Stimulated activated CD4-positive, alpha-beta T cell treated with anti-CD3 and anti-CD28 coated beads, TNF-alpha, amount 100 ng/mL, for 4 hours (primary cell): ENCODE data around the gene TSPAN14.
"Not testable (repeated sequence)": the region's sequence is repeated elsewhere in the genome, so short reads cannot be mapped to it uniquely, and the experiment has no call there.

Experiments
- DNase-seq, 3 experiments: peaks; one replicate each; pipeline ENCODE4 v3.0.0-alpha.2; 2020; ENCODE audit warnings: low read depth in 3 of 3

TSPAN14 gene, protein sequence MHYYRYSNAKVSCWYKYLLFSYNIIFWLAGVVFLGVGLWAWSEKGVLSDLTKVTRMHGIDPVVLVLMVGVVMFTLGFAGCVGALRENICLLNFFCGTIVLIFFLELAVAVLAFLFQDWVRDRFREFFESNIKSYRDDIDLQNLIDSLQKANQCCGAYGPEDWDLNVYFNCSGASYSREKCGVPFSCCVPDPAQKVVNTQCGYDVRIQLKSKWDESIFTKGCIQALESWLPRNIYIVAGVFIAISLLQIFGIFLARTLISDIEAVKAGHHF

DNA sequence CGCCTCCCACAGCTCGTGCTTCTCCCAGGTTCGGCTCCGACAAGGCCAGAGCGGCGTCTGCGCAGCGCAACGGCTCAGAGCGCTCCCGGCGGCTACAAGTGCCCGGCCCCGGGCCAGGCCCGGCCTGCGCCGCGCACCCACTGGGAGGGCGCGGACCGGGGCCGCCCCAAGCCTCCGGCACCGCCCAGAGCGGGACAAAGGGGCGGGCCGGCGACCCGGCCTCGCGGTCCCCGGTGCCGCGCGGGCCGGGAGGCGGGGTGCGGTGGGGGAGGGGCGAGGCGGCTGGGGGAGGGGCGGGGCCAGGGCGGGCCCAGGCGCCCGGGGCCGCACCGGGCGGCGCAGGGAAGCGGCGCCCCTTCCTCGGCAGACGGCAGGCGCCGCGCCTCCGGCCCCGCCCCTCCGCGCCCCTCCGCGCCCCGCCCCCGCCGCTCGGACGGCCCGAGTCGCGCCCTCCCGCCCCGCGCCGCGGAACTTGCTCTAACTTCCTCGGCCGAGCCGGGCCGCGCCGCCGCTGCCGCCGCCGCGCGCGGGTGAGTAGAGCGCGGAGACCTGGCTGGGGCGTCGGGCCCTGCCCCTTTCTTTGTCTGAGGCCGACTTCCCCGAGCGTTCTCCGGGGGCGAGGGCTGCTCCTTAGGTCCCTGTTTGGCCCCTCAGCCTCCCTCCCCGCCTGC is at the start of gene TSPAN14:
Gene TSPAN14, plus strand, starts transcription at position 469 of the 671 bp plus-strand sequence. CDS start 34,924 bp downstream, outside the sequence.
- DNase-seq = peak; percentile 49 to 63 (median 49)

DNA sequence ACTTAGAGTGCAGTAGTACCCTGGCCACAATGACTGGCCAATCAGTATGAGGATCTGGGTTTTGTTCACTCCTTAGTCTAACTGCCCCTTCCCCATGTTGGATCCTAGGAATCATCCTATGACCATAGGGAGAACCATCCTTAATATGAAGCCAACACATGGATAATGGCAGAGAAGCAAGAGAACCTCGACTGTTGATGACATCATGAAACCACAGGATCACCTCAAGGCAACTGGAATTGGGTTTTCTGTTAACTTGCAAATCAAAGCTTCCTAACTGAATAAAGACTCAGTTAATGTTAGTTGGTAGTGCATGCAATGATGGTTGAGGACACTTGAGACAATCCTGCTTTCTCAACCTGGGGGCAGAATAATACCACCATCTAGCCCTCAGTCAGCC is 49.1 kb upstream of the TSPAN14 start:
- no peak for DNase-seq

DNA sequence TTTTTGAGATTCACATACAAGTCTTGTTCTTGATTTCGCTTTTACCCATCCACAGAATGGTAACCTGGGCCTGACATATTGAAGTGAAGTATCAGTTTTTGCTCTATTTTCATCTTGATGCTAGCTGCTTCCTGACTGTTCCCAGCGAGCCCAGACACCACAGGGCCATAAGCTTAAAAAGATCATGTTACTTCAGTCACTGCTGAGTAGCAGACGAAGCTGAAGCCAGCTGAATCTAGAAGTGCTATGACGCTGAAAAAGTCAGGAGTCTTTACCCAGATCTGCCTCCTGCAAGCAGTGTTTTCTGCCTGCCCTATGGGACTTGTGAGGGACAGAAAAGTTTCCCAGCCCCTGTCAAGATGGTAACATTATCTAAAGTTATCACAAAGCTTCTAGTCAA is 48.5 kb upstream of the TSPAN14 start:
- DNase-seq = no peak

DNA sequence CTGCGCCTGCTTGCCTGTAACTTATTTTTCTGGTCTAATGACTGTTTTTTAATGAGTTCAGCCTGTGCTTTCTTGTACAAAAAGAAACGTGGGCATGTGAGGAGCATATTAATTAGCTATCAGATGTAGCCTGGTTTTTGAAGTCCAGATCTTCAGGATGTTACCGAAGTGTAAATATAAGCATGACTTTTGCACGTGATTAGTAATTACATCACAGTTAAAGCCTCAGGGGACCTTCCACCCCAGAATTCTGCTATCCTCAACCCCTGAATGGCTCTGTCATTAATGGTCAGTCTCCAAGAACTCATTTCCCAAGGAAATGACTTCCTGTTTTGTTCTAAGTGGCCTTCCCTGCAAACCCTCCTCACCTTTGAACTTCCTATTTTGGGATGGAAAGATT is 47.9 kb upstream of the TSPAN14 start:
- no peak for DNase-seq

DNA sequence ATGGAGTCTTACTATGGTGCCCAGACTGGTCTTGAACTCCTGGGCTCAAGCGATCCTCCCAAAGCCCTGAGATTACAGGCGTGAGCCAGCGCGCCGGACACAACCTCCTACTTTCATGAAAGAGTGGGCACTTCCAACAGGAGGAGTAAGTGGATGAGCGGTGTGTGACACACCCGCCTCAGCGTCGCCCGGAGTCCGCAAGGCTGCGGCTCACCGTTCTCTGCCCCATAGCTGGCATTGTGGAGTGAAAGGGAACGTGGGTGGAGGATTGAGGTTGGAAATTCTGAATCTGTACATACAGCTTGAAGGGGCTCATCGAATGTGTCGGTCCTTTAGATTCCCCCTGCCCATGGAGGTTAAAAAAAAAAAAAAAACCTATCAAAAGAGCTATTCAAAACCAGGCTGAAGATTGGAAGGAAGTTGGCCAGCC is 46.3 kb upstream of the TSPAN14 start:
- peak; percentile 25 to 48 (median 35) for DNase-seq

DNA sequence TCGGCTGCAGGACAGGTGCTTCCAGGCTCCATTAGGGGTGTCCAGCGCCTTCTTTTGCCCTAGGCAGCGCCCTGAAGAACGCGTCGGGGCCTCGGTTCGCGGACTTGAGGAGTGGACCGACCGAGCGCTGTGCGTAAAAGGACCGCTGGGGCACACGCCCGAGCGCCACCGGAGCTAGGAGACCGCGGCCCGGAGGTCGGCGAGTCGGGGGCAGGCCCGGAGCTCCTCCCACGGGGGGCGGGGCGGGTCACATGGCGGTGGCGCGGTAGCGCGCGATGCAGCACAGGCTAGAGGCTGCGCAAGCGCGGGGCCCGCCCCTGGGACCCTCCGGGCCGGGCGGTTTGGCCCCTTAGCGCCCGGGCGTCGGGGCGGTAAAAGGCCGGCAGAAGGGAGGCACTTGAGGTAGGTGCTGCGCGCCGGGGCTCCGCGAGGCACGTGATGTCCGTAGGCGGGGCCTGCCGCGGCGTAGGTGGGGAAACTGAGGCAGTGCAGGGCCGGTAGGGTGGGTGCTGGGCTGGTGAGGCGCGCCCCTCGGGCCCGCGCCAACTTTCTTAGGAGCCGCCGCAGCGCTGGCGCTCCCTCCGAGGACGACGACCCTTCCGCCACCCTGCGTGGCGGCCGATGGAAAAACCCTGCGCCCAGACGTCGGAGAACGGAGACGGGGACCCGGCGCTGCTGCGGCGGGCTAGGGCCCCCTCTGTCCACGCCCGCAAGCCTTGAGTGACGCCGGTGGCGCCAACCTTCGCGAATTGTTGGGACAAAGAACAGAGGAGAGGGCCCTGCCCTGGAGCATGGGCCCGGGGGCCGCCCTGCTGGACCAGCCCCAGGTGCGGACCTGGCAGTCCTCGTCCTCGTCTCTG is 45.6 kb upstream of the TSPAN14 start, which contains the start of gene PRXL2A:
Gene PRXL2A, plus strand, starts transcription at position 310 of the 860 bp plus-strand sequence. CDS start 11,917 bp downstream, outside the sequence.
- DNase-seq = peak; percentile 56 to 73 (median 61)

DNA sequence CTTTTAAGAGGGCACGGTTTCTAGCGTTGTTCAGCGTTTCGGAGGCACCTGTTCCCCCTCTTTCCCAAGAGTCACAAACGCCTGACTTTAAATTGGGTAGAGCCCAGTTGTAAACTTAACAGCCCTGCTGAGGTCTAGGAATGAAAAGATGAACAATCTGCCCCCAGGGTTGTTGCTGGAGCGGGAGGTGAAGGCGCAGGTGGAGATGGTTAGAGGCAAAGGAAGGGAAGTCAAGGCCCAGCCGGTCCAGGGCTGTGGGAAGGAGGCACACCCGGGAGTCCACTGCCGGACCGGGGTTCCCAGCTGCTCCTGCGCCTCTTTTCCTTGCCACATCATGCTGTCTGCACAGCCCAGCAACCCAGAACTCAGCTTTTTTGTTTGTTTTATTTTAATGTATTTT is 45.0 kb upstream of the TSPAN14 start:
- no peak for DNase-seq

DNA sequence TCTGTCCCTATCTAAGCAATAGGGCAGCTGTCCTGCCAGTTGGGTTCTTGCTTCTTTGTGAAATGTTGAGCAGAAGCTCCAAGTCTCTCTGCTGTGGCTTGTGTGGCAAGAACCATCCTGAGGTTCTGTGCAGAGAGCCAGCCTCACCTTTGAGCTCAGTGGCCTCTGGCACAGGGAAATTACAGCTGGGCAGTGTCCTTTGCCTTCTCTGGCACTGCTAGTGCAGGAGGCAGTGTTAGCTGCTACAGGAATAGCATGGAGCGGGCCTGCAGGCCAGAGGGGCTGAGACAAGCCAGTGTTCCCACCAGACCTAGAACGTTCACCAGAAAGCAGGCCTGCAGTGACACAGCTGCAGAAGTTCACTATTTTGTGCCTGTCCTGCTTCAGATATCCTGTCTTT is 44.0 kb upstream of the TSPAN14 start:
- DNase-seq = no peak

DNA sequence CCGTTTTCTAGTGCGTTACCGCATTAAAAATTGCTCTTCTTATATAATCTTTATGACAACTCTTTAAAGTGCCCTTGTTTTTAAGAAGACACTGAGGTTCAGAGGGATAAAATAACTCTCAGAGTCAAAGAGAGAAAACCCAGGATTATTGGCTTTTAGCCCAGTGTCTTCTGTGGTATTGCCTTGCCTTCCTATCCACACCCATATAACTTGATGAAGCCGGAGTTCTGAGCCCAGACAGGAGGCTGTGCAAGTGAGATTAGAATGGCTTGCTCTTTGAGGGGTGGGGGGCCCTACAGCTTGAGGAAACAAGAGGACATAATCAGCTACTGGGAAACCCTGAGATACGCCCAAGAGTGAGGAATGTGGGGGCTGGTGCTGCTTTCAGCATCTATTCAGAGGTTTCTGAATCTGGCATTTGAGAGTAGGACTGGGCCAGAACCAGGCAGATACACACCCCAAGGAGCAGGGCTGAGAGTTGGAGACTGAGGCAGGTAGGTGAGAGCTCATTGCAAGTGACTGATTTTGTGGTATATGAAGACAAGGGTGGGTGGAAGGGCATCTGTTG is 43.4 kb upstream of the TSPAN14 start:
- no peak for DNase-seq

DNA sequence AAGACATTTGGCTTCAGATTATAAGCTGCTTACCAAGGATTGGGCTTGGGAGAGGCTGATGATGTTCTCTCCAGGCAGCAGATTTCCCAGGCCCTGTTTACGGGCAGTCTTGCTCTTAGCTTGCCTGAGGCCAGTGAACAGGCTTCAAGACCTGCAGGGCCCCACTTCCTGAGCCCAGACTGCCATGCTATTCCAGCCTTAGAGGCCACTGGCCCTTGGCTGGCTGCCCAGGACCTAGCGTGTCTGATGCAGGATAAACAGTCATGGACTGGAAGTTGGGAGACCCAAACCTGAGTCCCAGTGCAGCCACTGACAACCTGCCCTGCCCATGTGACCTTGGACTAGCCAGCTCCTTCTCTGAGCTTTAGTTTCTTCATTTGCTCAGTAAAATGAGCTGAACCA is 42.8 kb upstream of the TSPAN14 start:
- DNase-seq = no peak

GRCh38 chr10:80411681-80412220 is 42.4 kb upstream of the TSPAN14 start:
- DNase-seq = no peak

- DNase-seq = no peak
Measured at GRCh38 chr10:80412486-80412885, 41.6 kb upstream of the TSPAN14 start.

DNA sequence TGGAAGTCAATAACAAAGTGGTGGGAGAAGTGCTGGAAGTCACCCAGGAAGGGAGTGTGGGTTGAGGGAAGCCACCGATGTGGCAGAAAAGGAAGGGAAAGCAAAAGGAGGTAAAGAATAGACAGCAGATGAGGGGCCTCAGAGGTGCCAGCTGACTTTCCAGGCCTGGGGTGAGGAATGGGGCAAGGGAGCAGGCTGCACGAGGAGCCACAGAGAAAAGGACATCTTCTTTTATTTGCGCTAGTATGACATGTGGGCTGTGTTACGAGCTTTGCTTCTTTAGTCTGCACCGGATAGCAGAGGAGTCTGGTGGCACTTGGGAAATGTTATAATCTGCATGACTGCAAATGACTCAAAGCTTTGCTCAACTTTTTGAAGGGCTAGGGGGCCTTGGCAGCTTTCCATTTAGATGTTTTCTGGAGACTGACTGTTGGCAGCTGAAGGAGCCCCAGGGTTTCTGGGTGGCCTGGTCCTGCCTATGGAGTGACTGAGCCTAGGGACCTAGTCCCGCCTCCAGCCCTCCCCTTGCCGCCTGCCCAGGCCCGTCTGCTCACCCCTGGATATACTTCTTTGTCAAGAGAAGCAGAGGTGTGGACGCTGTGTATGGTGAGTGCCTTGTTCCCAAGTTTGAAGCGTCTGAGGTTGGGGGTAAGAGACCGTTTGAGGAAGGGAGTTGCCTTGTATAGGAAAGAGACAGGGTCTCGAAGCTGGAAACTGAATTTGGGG is 40.7 kb upstream of the TSPAN14 start:
- DNase-seq = no peak

DNA sequence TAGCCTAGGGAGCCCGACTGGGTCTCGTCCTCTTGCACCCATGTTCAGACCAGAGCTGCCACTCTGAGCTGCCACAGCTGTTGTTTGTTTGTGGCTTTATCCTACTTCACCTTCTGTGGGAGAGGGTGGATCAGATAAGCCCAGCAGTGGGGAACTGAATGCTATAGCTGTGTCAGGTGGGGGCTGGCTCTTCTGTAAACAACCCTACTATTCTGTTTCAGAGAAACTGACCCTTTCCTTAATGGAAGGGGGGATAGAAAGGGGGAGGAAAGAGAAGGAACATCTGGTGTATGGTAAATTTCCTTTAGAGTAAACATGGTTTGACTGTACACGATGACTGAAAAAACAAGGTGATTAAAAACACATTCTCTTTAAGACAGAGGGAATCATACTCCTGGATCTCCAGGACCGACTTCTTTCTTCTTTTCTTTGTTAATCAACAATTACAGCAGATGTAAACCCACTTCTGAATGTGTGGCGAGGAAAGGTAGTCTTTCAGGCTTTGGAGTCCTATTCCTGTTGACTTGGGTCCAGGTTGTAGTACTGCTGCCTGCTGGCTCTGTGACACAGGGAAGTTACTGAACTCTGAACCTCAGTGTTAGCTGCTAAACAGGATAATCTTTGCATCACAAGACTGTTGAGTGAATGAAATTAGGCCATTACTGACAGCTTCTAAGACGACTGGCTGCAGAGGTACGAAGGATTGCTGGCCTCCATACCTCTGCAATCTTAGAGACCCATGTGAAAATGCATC is 39.8 kb upstream of the TSPAN14 start:
- DNase-seq = no peak

DNA sequence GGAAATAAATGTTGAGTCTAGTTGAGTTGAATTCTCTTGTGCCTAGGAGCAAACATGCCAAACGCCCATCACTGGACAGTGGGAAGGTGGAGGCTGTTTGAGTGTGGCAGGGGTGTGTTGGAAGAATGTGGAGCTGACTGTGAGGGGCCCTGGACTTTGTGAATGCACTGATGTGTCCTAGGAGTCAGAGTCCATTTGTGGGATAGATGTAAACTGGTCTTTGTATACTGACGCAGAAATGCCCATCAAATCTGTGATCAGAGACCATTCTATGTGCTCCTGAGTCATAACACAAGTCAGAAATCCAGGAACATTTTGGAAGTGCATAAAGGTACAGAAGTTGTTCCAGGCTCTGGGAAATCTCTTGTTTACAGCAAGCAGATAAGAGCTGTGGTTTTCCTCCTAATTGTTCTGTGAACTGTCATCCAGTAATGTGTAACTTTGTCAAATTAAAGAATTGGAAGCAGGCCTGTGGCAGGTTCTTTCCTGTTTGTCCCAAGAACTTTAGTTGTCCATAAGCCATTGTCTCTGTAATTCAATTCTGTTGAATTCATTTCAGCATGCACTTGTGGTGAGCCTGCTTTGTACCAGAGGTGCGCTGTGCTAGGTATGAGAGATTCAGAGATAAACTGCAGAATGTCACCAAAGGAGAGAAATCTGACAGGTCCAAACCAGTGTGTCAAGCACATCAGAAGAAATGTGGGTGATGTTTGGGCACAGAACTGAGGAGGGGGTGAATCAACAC is 38.2 kb upstream of the TSPAN14 start:
- DNase-seq = no peak

GRCh38 chr10:80416479-80417098 is 37.5 kb upstream of the TSPAN14 start:
- no peak for DNase-seq

- DNase-seq = not testable (repeated sequence)
Measured at GRCh38 chr10:80417256-80417655, 36.9 kb upstream of the TSPAN14 start.

DNA sequence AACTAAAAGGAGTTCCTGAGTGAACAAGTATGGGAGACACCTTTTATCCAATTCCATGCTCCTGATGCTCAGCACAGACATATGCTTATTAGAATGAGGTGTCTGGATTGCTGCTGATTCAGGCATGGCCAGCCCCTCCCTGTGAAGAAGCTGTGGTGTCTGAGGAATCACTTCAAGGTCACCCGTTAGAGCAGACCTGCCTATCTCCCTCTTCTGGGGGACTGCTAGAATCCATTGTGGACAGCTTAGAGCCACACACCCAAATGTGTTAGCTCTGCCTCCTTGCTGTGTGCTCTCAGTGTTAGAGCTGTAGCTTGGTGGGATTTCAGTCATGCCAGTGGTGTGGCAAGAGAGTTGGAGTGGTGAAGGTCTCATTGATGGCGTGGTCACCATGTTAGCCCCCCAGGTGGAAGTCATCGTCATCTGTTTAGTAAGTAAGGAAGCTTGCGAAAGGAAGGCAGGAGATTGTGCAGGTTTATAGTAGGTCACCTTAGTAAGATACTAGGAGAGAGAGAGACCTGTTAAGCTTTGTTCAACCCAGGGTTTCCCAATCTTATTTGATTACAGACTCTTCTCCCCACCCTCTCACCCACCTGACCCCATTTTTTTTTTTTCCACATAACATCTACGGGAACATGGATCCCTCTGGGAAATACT is 32.9 kb upstream of the TSPAN14 start:
- no peak for DNase-seq
